SK-N-SH treated with all-trans-retinoic acid at 6 μM for 48 hours (cell line): ENCODE results near the gene FAM120A.

Source experiments
- ATAC-seq: fragments of 200-7000 bp; cut with Tn5 transposase; 3 replicates; pipeline ENCODE4 v1.9.1; 2020; ENCODE audit warnings: mild to moderate bottlenecking, moderate library complexity
- ARNTL ChIP-seq: fragments of 450-650 bp; formaldehyde crosslinking; IDR thresholded peaks from 2 replicates; pipeline ENCODE4 v1.5.0; 2020; ENCODE audit warnings: low read depth, mild to moderate bottlenecking, moderate library complexity, borderline replicate concordance
- BACH2 ChIP-seq: fragments of 250-450 bp; sonication (Bioruptor Pico); IDR thresholded peaks from 2 replicates; pipeline ENCODE4 v1.9.0; 2021; ENCODE audit warnings: mild to moderate bottlenecking, borderline replicate concordance
- CSDC2 ChIP-seq: fragments of 250-450 bp; sonication (Bioruptor Pico); IDR thresholded peaks from 2 replicates; pipeline ENCODE4 v1.5.0; 2020; ENCODE audit warnings: mild to moderate bottlenecking, moderate library complexity
- CSRNP3 ChIP-seq: fragments of 250-450 bp; sonication (Bioruptor Pico); IDR thresholded peaks from 2 replicates; pipeline ENCODE4 v1.5.1; 2021; ENCODE audit warnings: mild to moderate bottlenecking, moderate library complexity
- ESRRG ChIP-seq: fragments of 250-450 bp; sonication (Bioruptor Pico); IDR thresholded peaks from 2 replicates; pipeline ENCODE4 v1.6.1; 2021; ENCODE audit warnings: mild to moderate bottlenecking
- GLIS3 ChIP-seq: fragments of 250-450 bp; sonication (Bioruptor Pico); IDR thresholded peaks from 2 replicates; pipeline ENCODE4 v1.5.0; 2020; ENCODE audit warnings: mild to moderate bottlenecking, moderate library complexity
- ISL1 ChIP-seq: fragments of 250-450 bp; sonication (Bioruptor Pico); IDR thresholded peaks from 2 replicates; pipeline ENCODE4 v2.1.2; 2022; ENCODE audit warnings: mild to moderate bottlenecking, moderate library complexity
- OSR1 ChIP-seq: fragments of 250-450 bp; sonication (Bioruptor Pico); IDR thresholded peaks from 2 replicates; pipeline ENCODE4 v1.8.0; 2022; ENCODE audit warnings: moderate library complexity, mild to moderate bottlenecking, inconsistent platforms
- POU6F1 ChIP-seq: fragments of 250-450 bp; sonication (Bioruptor Pico); IDR thresholded peaks from 2 replicates; pipeline ENCODE4 v1.8.0; 2021; ENCODE audit warnings: low read depth, mild to moderate bottlenecking, moderate library complexity, borderline replicate concordance
- PPARA ChIP-seq: fragments of 250-450 bp; sonication (Bioruptor Pico); IDR thresholded peaks from 2 replicates; pipeline ENCODE4 v1.5.0; 2020; ENCODE audit warnings: mild to moderate bottlenecking, borderline replicate concordance
- RARB ChIP-seq: fragments of 250-450 bp; sonication (Bioruptor Pico); IDR thresholded peaks from 2 replicates; pipeline ENCODE4 v1.8.0; 2021; ENCODE audit warnings: mild to moderate bottlenecking, moderate library complexity
- SNAI2 ChIP-seq: fragments of 250-450 bp; sonication (Bioruptor Pico); IDR thresholded peaks from 2 replicates; pipeline ENCODE4 v1.5.0; 2020; ENCODE audit warnings: mild to moderate bottlenecking, moderate library complexity
- TCF4 ChIP-seq: fragments of 250-450 bp; sonication (Bioruptor Pico); IDR thresholded peaks from 2 replicates; pipeline ENCODE4 v1.8.0; 2021; ENCODE audit warnings: mild to moderate bottlenecking, moderate library complexity, borderline replicate concordance
- TOX ChIP-seq: fragments of 250-450 bp; sonication (Bioruptor Pico); IDR thresholded peaks from 2 replicates; pipeline ENCODE4 v1.8.0; 2021; ENCODE audit warnings: mild to moderate bottlenecking, moderate library complexity, borderline replicate concordance
- ZC3H10 ChIP-seq: fragments of 250-450 bp; sonication (Bioruptor Pico); IDR thresholded peaks from 2 replicates; pipeline ENCODE4 v1.5.1; 2021; ENCODE audit warnings: mild to moderate bottlenecking, moderate library complexity
- ZFP3 ChIP-seq: fragments of 250-450 bp; sonication (Bioruptor Pico); IDR thresholded peaks from 2 replicates; pipeline ENCODE4 v1.5.0; 2020; ENCODE audit warnings: mild to moderate bottlenecking, moderate library complexity
- ZFP30 ChIP-seq: fragments of 450-650 bp; formaldehyde crosslinking; IDR thresholded peaks from 2 replicates; pipeline ENCODE4 v1.5.0; 2022; ENCODE audit warnings: mild to moderate bottlenecking, moderate library complexity
- ZNF565 ChIP-seq: fragments of 450-650 bp; formaldehyde crosslinking; conservative IDR thresholded peaks from 2 replicates; pipeline ENCODE4 v1.5.0; 2020; ENCODE audit warnings: low read depth, mild to moderate bottlenecking, moderate library complexity
- ZNF70 ChIP-seq: fragments of 450-650 bp; formaldehyde crosslinking; IDR thresholded peaks from 2 replicates; pipeline ENCODE4 v1.5.0; 2020; ENCODE audit warnings: mild to moderate bottlenecking, moderate library complexity
- ZNF8 ChIP-seq: fragments of 450-650 bp; formaldehyde crosslinking; IDR thresholded peaks from 2 replicates; pipeline ENCODE4 v1.5.0; 2020; ENCODE audit warnings: mild to moderate bottlenecking, moderate library complexity
- TF ChIP-seq, protein P1 (sequence below): fragments of 250-450 bp; sonication (Bioruptor Pico); IDR thresholded peaks from 2 replicates; pipeline ENCODE4 v1.5.1; 2020; ENCODE audit warnings: low read depth, mild to moderate bottlenecking, moderate library complexity
- TF ChIP-seq, protein P2 (sequence below): fragments of 250-450 bp; sonication (Bioruptor Pico); IDR thresholded peaks from 2 replicates; pipeline ENCODE4 v1.8.0; 2020; ENCODE audit warnings: mild to moderate bottlenecking, moderate library complexity, borderline replicate concordance
- TF ChIP-seq, protein P3 (sequence below): fragments of 250-450 bp; sonication (Bioruptor Pico); IDR thresholded peaks from 2 replicates; pipeline ENCODE4 v1.5.0; 2020; ENCODE audit warnings: mild to moderate bottlenecking, moderate library complexity

FAM120A gene

GRCh38 chr9:93600504-93600903 is 149.0 kb downstream of the FAM120A start:
- TF ChIP-seq BACH2 (no peak), ZFP3 (no peak), ESRRG (CRISPR knock-in tag) (no peak), SNAI2 (CRISPR knock-in tag) (no peak), ZNF70 (CRISPR knock-in tag) (no peak), GLIS3 (CRISPR knock-in tag) (no peak), ZC3H10 (CRISPR knock-in tag) (no peak), CSDC2 (no peak)
- ATAC-seq: no peak

DNA sequence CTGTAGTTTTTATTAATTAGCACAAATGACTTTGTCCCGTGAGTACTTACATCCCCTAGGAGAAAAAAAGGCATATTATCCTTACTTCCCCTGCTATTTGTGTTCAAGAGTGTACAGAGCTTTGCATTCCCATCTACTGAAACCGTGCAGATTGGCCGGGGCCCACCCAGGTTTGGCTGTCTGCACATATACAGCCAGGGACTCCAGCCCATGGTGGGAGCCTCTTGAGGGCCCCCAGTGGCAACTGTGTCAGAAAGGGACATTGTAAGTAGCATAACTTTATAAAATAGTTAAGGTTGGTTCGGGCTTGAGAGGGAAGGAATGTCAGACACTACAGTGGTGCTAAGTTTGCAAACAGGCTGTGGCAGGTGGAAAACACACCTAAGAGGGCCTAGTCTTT is 149.6 kb downstream of the FAM120A start:
- no peak for ATAC-seq
- TF ChIP-seq ZNF70 (CRISPR knock-in tag) (no peak), ZC3H10 (CRISPR knock-in tag) (no peak), CSDC2 (no peak), POU6F1 (CRISPR knock-in tag) (no peak), OSR1 (no peak), ESRRG (CRISPR knock-in tag) (no peak), ZNF8 (CRISPR knock-in tag) (no peak), BACH2 (no peak), ARNTL (CRISPR knock-in tag) (no peak), SNAI2 (CRISPR knock-in tag) (no peak), PPARA (no peak), RARB (CRISPR knock-in tag) (no peak), TCF4 (no peak), TOX (no peak)
- TF ChIP-seq, protein P1, sequence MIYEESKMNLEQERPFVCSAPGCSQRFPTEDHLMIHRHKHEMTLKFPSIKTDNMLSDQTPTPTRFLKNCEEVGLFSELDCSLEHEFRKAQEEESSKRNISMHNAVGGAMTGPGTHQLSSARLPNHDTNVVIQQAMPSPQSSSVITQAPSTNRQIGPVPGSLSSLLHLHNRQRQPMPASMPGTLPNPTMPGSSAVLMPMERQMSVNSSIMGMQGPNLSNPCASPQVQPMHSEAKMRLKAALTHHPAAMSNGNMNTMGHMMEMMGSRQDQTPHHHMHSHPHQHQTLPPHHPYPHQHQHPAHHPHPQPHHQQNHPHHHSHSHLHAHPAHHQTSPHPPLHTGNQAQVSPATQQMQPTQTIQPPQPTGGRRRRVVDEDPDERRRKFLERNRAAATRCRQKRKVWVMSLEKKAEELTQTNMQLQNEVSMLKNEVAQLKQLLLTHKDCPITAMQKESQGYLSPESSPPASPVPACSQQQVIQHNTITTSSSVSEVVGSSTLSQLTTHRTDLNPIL: no peak

DNA sequence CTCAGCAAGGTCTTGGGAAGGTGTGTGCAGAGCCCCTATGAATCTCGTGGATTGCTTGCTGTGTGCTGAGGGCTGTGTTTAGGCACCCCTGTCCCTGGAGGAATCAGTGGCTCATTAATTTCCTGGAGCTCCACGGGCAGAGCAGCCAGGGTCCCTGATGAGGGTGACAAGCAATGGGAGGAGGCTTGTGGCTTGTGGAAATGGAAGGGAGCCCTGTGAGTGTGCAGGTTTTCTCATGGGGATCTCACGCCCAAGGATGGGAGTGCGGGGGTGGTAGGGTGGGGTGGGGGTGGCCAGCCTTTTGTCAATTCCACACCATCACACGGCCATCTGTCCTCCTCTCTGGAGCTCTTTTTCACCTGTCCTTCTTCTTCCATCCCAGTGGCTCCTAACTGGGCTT is 150.2 kb downstream of the FAM120A start:
- ATAC-seq: no peak
- TF ChIP-seq BACH2 (no peak), ISL1 (CRISPR knock-in tag) (no peak)
- TF ChIP-seq, protein P2, sequence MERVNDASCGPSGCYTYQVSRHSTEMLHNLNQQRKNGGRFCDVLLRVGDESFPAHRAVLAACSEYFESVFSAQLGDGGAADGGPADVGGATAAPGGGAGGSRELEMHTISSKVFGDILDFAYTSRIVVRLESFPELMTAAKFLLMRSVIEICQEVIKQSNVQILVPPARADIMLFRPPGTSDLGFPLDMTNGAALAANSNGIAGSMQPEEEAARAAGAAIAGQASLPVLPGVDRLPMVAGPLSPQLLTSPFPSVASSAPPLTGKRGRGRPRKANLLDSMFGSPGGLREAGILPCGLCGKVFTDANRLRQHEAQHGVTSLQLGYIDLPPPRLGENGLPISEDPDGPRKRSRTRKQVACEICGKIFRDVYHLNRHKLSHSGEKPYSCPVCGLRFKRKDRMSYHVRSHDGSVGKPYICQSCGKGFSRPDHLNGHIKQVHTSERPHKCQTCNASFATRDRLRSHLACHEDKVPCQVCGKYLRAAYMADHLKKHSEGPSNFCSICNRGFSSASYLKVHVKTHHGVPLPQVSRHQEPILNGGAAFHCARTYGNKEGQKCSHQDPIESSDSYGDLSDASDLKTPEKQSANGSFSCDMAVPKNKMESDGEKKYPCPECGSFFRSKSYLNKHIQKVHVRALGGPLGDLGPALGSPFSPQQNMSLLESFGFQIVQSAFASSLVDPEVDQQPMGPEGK: no peak
- TF ChIP-seq, all 23 proteins: peak for 0

DNA sequence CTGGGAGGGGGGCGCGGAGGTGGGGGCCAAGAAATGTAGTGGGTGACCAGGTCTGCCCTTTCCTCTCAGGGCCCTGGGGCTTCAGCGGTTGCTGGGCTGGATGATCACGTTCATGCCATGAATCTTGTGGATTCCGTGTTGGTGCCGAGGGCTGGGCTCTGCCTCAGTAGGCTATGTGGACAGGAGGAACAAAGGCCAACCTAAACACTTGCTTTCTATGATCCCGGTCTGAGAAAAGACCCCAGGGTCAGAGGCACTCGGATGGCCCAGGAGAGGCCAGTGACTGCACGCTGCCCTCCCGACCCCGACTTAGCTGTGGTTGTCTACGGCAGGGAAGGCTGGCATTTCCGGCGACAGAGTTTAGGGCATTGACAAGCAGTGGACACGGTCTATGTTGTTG is 151.5 kb downstream of the FAM120A start:
- TF ChIP-seq RARB (CRISPR knock-in tag): no peak
- no peak for TF ChIP-seq GLIS3 (CRISPR knock-in tag)
- TF ChIP-seq ZNF565: no peak
- TF ChIP-seq SNAI2 (CRISPR knock-in tag): no peak
- ATAC-seq: no peak

DNA sequence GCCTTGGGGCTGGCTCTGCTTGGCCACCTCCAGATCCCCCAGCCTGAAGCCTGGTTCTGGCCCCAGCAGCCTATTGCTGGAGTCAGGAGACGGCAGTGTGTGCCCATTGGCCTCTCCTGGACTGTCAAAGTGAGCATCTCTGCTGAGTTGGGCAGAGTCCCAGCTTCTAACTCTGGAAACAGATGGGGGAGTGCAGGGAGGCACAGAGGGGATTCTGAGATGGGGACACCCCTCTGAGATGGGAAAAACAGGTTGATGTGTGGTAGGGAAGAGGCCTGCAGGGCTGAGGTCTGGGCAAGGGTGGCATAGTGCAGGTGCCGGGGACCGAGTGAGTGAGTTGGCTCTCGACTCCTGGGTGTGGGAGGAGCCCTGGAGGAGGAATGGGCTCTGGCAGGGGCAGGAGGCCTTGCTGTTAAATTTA is 152.4 kb downstream of the FAM120A start:
- TF ChIP-seq ISL1 (CRISPR knock-in tag): no peak
- TF ChIP-seq SNAI2 (CRISPR knock-in tag): no peak
- ATAC-seq: no peak

DNA sequence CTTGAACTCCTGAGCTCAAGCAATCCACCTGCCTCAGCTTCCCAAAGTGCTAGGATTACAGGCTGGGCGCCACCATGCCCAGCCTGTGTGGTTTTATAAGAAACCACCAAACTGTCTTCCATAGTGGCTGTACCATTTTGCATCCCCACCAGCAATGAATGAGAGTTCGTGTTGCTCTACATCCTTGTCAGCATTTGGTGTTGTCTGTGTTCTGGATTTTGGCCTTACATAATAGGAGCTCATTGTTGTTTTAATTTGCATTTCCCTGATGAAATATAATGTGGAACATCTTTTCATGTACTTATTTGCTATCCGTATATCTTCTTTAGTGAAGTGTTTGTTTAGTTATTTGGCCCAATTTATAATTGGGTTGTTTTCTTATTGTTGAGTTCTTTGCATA is 154.7 kb downstream of the FAM120A start:
- TF ChIP-seq, protein P3, sequence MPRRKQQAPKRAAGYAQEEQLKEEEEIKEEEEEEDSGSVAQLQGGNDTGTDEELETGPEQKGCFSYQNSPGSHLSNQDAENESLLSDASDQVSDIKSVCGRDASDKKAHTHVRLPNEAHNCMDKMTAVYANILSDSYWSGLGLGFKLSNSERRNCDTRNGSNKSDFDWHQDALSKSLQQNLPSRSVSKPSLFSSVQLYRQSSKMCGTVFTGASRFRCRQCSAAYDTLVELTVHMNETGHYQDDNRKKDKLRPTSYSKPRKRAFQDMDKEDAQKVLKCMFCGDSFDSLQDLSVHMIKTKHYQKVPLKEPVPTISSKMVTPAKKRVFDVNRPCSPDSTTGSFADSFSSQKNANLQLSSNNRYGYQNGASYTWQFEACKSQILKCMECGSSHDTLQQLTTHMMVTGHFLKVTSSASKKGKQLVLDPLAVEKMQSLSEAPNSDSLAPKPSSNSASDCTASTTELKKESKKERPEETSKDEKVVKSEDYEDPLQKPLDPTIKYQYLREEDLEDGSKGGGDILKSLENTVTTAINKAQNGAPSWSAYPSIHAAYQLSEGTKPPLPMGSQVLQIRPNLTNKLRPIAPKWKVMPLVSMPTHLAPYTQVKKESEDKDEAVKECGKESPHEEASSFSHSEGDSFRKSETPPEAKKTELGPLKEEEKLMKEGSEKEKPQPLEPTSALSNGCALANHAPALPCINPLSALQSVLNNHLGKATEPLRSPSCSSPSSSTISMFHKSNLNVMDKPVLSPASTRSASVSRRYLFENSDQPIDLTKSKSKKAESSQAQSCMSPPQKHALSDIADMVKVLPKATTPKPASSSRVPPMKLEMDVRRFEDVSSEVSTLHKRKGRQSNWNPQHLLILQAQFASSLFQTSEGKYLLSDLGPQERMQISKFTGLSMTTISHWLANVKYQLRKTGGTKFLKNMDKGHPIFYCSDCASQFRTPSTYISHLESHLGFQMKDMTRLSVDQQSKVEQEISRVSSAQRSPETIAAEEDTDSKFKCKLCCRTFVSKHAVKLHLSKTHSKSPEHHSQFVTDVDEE: no peak
- TF ChIP-seq ZNF8 (CRISPR knock-in tag): no peak
- TF ChIP-seq ISL1 (CRISPR knock-in tag): no peak
- no peak for TF ChIP-seq TOX
- no peak for TF ChIP-seq CSRNP3
- no peak for TF ChIP-seq ZFP30 (CRISPR knock-in tag)
- TF ChIP-seq OSR1: no peak
- no peak for ATAC-seq
